Sigmoid colon (tissue), 7 donors: ENCODE measurements around the gene VAC14. TPM values are rescaled to one million over a fixed set of nuclear protein-coding genes. Genes with fewer than 3 reads are reported as not detected.

Experiments
- DNase-seq: peaks from one replicate; pipeline ENCODE4 v3.0.0-alpha.2; 2019
- H3K27ac ChIP-seq, 4 donors: fragments of 200-600 bp; sonication (generic); one replicate each; pipeline ENCODE4 v1.5.1; 2016 to 2019; ENCODE audit warnings: mild to moderate bottlenecking in 1 of 4
- H3K27me3 ChIP-seq, 3 donors: fragments of 200-600 bp; sonication (generic); one replicate each; pipeline ENCODE4 v1.5.1; 2019; ENCODE audit warnings: mild to moderate bottlenecking in 1 of 3
- H3K36me3 ChIP-seq, 4 donors: fragments of 200-600 bp; sonication (generic); one replicate each; pipeline ENCODE4 v1.5.1; 2016 to 2019
- H3K4me1 ChIP-seq, 4 donors: fragments of 200-600 bp; sonication (generic); one replicate each; pipeline ENCODE4 v1.5.1; 2017 to 2019
- H3K4me3 ChIP-seq, 4 donors: fragments of 200-600 bp; sonication (generic); one replicate each; pipeline ENCODE4 v1.5.1; 2017 to 2019; ENCODE audit warnings: mild to moderate bottlenecking in 2 of 4, moderate library complexity in 1 of 4
- H3K9me3 ChIP-seq, 4 donors: fragments of 200-600 bp in 3 of 4; sonication (generic) in 3 of 4; one replicate each; pipeline versions ENCODE4 v1.5.1 to v1.6.1; 2013 to 2019
- EP300 ChIP-seq, 4 donors: sonication (generic); formaldehyde crosslinking; IDR thresholded peaks; one replicate each; pipeline ENCODE4 v1.6.1; 2017; ENCODE audit warnings: antibody characterized with exemption in 4 of 4
- POLR2A ChIP-seq, 2 donors: fragments of 450-650 bp; IDR thresholded peaks; one replicate each; pipeline ENCODE4 v1.6.1; 2016; ENCODE audit warnings: antibody characterized with exemption in 2 of 2, mild to moderate bottlenecking in 2 of 2, moderate library complexity in 2 of 2
- POLR2AphosphoS5 ChIP-seq, 4 donors: sonication (generic); formaldehyde crosslinking; IDR thresholded peaks; one replicate each; pipeline ENCODE4 v1.6.1; 2017; ENCODE audit warnings: antibody characterized with exemption in 4 of 4
- WGBS, 2 donors: extraction: QIAGEN DNeasy Blood & Tissue Kit; methylation state at CpG; one replicate each; pipeline ENCODE4 v1.1.7; 2013; 5-methylcytosine and 5-hydroxymethylcytosine counted together
- intact Hi-C: fragments of 100-400 bp; cut with DNase I; formaldehyde crosslinking; loops from one replicate; pipeline ENCODE4 v1.15.1; 2023
- polyA plus RNA-seq, 3 donors: library from polyadenylated mRNA; stranded (reverse); fragments of 200-250 nt; gene quantifications; one replicate each; pipeline ENCODE4 v1.2.3, GENCODE V29; 2013
- total RNA-seq, 4 donors: library from RNA; depleted of rRNA; stranded (reverse); fragments of >200 nt; gene quantifications; one replicate each; pipeline ENCODE4 v1.1.0, GENCODE V29; 2016
- TF ChIP-seq, protein P1 (sequence below), 4 experiments: fragments of 450-650 bp in 3 of 4; fragments of 200-600 bp in 1 of 4; IDR thresholded peaks; one replicate each; pipeline ENCODE4 v1.5.1; 2016 to 2019; ENCODE audit warnings: antibody characterized with exemption in 4 of 4, mild to moderate bottlenecking in 3 of 4, moderate library complexity in 2 of 4
- donor health status: healthy with polysubstance abuse.
- donor health status: Bipolar disorder and iron deficiency.
- donor health status: healthy.

VAC14 gene
- total and polyA plus RNA-seq, 7 donors = 16.8 to 36.2 (median 22.1) TPM

- H3K4me1 ChIP-seq = peaks cover 0 to 71% (median 60%) of the 10 kb centered on the region in 4 donors
These were observed 119.3 kb downstream of the VAC14 start for GRCh38 chr16:70681382-70682238.

DNA sequence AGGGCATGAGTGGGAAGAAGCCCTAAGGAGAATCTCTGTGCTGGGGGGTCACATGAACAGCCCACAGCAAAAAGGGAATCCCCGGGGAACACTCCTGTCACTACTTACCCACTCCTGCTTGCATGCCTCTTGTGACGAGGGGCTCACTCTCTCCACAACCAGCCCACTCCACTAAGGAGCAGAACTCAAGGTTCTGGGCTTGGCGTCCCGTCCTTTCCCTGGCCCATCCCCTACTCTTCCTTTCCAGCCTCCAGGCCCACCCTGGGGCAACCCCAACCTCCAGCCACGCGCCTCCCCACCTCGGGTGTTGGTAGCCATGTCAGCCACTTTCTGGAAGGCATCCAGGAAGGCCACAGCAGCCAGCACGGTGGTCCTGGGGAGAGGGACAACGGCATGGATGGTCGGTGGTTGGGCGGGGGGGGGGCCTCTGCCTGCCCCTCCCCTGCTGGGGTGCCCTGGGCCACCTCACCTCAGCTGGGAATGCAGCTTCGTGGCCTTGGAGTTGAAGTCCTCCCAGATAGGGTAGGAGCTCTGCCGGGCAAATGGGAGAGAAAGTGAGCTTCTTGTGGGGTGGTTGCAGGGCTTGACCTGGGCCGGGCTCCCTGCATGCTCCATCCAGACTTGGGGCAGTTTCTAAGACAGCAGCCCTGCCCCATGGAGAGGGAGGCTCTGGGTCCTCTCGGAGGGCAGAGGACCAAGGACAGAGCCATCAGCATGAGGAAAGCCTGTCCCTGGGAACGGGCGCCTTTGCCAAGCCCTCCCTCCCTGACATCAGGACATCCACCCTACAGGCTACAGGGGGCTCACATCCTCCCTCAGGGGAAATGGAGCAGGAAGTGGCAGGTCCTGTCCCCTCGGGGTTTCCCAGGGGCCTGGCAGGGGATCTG lies 120.2 kb downstream of the VAC14 start:
- Histone ChIP-seq H3K36me3 (peaks cover 34 to 47% (median 44%) of the 10 kb centered on the region in 4 donors), H3K27me3 (no peaks in the 10 kb centered on the region), H3K4me3 (peak overlapping the region in 2 of 4 donors; percentile 75 to 93), H3K4me1 (peaks cover 0 to 70% (median 54%) of the 10 kb centered on the region in 4 donors), H3K9me3 (no peaks in the 10 kb centered on the region), H3K27ac (peak overlapping the region; percentile 86 to 99 (median 96))
- intact Hi-C loops = loop anchor here (1.0 kb wide), 1 partner anchor 58 kb away; no protein-coding TSS in a partner anchor
- TF ChIP-seq EP300 (IDR thresholded peaks at IDR 0.05) (no peak), POLR2AphosphoS5 (IDR thresholded peaks at IDR 0.05) (no peak), POLR2A (IDR thresholded peaks at IDR 0.05) (no peak)
- TF ChIP-seq, protein P1, sequence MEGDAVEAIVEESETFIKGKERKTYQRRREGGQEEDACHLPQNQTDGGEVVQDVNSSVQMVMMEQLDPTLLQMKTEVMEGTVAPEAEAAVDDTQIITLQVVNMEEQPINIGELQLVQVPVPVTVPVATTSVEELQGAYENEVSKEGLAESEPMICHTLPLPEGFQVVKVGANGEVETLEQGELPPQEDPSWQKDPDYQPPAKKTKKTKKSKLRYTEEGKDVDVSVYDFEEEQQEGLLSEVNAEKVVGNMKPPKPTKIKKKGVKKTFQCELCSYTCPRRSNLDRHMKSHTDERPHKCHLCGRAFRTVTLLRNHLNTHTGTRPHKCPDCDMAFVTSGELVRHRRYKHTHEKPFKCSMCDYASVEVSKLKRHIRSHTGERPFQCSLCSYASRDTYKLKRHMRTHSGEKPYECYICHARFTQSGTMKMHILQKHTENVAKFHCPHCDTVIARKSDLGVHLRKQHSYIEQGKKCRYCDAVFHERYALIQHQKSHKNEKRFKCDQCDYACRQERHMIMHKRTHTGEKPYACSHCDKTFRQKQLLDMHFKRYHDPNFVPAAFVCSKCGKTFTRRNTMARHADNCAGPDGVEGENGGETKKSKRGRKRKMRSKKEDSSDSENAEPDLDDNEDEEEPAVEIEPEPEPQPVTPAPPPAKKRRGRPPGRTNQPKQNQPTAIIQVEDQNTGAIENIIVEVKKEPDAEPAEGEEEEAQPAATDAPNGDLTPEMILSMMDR (IDR thresholded peaks at IDR 0.05) = no peak
- DNase-seq = no peak
- WGBS, 2 donors = 78 to 79% methylated on average over 18 of the region's 18 CpGs

More at GRCh38 chr16:70681382-70682238, 119.3 kb downstream of the VAC14 start:
- TF ChIP-seq EP300 (IDR thresholded peaks at IDR 0.05) (no peak), POLR2A (IDR thresholded peaks at IDR 0.05) (no peak), POLR2AphosphoS5 (IDR thresholded peaks at IDR 0.05) (no peak)
- TF ChIP-seq, protein P1 (IDR thresholded peaks at IDR 0.05) = no peak
- intact Hi-C loops = no loop called here
- no peak for DNase-seq
- peaks cover 31 to 39% (median 35%) of the 10 kb centered on the region in 4 donors for H3K36me3 ChIP-seq
- no peaks in the 10 kb centered on the region for H3K9me3 ChIP-seq
- H3K27me3 ChIP-seq = no peaks in the 10 kb centered on the region
- peak overlapping the region in 3 of 4 donors; percentile 75 to 93 (median 85) for H3K4me3 ChIP-seq
- peak overlapping the region; percentile 86 to 99 (median 96) for H3K27ac ChIP-seq
- 80 to 82% methylated on average over 13 of the region's 13 CpGs for WGBS, 2 donors

GRCh38 chr16:70679671-70680494 lies 121.1 kb downstream of the VAC14 start:
- WGBS, 2 donors = 64 to 72% methylated on average over 80 of the region's 80 CpGs
- intact Hi-C loops = loop anchor here (1.0 kb wide), 2 partner anchors 58 to 91 kb away; no protein-coding TSS in a partner anchor
- peak in 1 of 4 donors; percentile 1 for TF ChIP-seq POLR2AphosphoS5 (IDR thresholded peaks at IDR 0.05)
- TF ChIP-seq, protein P1 (IDR thresholded peaks at IDR 0.05) = peak in 2 of 4 experiments; percentile 14 to 78
- no peak for TF ChIP-seq POLR2A (IDR thresholded peaks at IDR 0.05)
- TF ChIP-seq EP300 (IDR thresholded peaks at IDR 0.05) = no peak
- no peak for DNase-seq
- Histone ChIP-seq H3K9me3 (no peaks in the 10 kb centered on the region), H3K4me3 (no peak overlapping the region), H3K36me3 (peaks cover 34 to 56% (median 51%) of the 10 kb centered on the region in 4 donors), H3K27me3 (no peaks in the 10 kb centered on the region), H3K4me1 (peaks cover 0 to 70% (median 54%) of the 10 kb centered on the region in 4 donors), H3K27ac (peak overlapping the region; percentile 86 to 99 (median 96))
